ENCODE measurements around the gene SMG9. TPM values are rescaled to one million over a fixed set of nuclear protein-coding genes. Genes with fewer than 3 reads are reported as not detected.
"Not testable (repeated sequence)": the region's sequence is repeated elsewhere in the genome, so short reads cannot be mapped to it uniquely, and the experiment has no call there.

SMG9 gene
- total RNA-seq, 4 donors from 2014 or later = 14.6 to 49.8 (median 28.0) TPM

DNA sequence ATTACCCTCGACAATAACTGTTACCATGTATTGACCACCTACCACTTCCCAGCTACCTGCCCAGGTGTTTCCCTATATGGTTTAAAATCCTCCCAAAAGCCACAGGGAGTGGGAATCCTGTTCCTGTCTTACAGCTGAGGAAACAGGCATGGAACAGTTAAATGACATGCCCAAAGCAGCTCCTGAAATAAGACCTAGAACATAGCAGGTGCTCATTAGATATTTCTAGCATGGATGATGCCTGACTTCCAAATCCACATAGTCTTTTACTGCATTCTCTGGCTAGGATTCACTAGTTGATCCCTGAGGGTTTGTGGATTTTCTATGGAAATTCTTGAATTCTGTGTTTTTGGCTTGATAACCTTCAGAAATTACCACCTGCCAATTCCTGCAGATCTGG is 13.1 kb upstream of the SMG9 start:
- TF ChIP-seq POLR2A (IDR thresholded peaks at IDR 0.05) = no peak
- TF ChIP-seq, protein P1, sequence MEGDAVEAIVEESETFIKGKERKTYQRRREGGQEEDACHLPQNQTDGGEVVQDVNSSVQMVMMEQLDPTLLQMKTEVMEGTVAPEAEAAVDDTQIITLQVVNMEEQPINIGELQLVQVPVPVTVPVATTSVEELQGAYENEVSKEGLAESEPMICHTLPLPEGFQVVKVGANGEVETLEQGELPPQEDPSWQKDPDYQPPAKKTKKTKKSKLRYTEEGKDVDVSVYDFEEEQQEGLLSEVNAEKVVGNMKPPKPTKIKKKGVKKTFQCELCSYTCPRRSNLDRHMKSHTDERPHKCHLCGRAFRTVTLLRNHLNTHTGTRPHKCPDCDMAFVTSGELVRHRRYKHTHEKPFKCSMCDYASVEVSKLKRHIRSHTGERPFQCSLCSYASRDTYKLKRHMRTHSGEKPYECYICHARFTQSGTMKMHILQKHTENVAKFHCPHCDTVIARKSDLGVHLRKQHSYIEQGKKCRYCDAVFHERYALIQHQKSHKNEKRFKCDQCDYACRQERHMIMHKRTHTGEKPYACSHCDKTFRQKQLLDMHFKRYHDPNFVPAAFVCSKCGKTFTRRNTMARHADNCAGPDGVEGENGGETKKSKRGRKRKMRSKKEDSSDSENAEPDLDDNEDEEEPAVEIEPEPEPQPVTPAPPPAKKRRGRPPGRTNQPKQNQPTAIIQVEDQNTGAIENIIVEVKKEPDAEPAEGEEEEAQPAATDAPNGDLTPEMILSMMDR (IDR thresholded peaks at IDR 0.05) = no peak
- DNase-seq (ENCODE audit: low spot score in 2 of 2) = no peak
- no peaks in the 10 kb centered on the region for H3K9me3 ChIP-seq
- H3K36me3 ChIP-seq = no peaks in the 10 kb centered on the region
- 53 to 100% methylated on average over 1 of the region's 1 CpG for WGBS, 2 donors
- H3K4me1 ChIP-seq = peaks cover 0 to 35% (median 21%) of the 10 kb centered on the region in 4 donors
- peak overlapping the region in 1 of 4 donors; percentile 41 for H3K27ac ChIP-seq
- no peak overlapping the region for H3K4me3 ChIP-seq
- H3K27me3 ChIP-seq = no peaks in the 10 kb centered on the region

DNA sequence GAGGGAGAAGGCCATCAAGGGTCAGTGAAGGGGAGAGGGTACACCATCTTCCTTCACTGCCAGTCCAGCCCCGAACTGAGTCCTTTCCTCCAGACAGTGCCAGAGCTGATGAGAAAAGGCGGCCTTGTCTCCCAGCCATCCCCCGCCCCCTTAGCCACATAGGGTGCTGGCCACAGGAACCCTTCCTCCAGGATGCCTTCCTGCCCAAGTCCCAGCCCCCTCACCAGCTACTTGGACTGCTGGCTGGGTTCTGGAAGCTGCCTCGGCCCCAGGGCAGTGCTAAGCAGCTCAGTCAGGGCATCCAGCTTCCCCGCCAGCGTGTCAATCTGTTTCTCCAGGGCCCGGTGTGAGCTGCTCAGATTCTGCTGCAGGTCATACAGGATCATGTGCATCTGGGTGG is 12.6 kb upstream of the SMG9 start:
- no peak for DNase-seq (ENCODE audit: low spot score in 2 of 2)
- Histone ChIP-seq H3K27ac (peak overlapping the region in 1 of 4 donors; percentile 61), H3K4me1 (peaks cover 0 to 35% (median 21%) of the 10 kb centered on the region in 4 donors), H3K9me3 (no peaks in the 10 kb centered on the region), H3K36me3 (no peaks in the 10 kb centered on the region), H3K4me3 (no peak overlapping the region), H3K27me3 (no peaks in the 10 kb centered on the region)
- WGBS, 2 donors = 79 to 94% methylated on average over 6 of the region's 7 CpGs
- TF ChIP-seq, protein P1 (IDR thresholded peaks at IDR 0.05) = no peak
- TF ChIP-seq POLR2A (IDR thresholded peaks at IDR 0.05) = no peak
- no peak for TF ChIP-seq EP300 (IDR thresholded peaks at IDR 0.05)

DNA sequence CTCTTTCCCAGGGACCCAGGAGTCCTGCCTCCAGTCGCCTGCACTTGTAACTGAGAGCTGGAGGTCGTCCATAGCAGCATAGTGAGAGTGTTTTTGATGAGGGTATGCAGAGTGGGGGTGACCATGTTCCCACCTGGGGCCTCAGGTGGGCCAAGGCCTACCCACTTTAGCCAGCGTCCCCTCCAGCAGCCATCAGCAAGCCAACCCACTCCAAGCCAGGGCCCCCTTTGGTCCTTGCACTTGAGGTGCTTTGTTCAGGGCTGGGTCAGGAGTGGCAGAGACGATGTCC is 11.9 kb upstream of the SMG9 start:
- Histone ChIP-seq H3K9me3 (no peaks in the 10 kb centered on the region), H3K27ac (peak overlapping the region in 2 of 4 donors; percentile 61 to 78), H3K4me3 (no peak overlapping the region), H3K36me3 (no peaks in the 10 kb centered on the region), H3K4me1 (peaks cover 0 to 35% (median 21%) of the 10 kb centered on the region in 4 donors), H3K27me3 (no peaks in the 10 kb centered on the region)
- no peak for DNase-seq (ENCODE audit: low spot score in 2 of 2)
- WGBS, 2 donors = 70 to 86% methylated on average over 1 to 4 of the region's 4 CpGs
- TF ChIP-seq EP300 (IDR thresholded peaks at IDR 0.05) (no peak), POLR2A (IDR thresholded peaks at IDR 0.05) (no peak)
- TF ChIP-seq, protein P1 (IDR thresholded peaks at IDR 0.05) = no peak

DNA sequence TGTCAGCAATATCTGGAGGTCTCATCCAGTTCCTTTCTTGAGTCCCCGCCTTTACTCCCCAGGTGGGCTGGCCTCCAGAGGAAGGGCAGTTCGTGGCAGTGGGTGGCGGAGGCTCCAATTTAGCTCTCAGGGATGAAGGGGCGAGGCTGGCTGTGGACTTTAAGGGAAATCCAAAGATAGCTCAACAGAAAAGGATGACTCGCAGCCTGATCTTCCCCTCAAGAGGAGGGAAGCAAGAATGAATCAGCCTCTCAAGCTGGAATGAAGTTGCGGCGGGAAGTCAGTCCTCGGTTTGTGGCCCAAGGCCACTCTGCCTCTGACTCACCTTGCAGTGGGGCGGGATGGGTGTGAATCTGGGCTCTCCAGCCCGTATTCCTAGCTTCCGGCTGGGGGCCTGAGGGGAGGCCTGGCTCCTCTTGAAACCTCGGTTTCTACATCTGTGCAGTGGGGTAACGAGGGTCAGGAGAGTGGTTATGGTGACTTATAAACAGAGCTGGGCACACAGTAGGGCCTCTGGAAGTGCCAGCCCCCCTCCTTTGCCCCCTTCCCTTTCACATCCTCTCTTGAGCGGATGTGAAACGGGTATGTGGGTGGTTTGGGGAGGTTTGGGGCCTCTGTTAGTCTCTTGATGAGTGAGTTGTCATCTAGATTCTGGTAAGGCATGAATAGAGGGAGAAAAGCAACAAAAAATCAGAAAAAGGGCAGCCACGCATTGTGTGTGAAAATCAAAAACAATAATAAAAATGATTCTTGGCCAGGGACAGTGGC is 10.5 kb upstream of the SMG9 start:
- Histone ChIP-seq H3K4me3 (no peak overlapping the region), H3K9me3 (no peaks in the 10 kb centered on the region), H3K27me3 (no peaks in the 10 kb centered on the region), H3K36me3 (no peaks in the 10 kb centered on the region), H3K27ac (peak overlapping the region in 3 of 4 donors; percentile 55 to 78 (median 61)), H3K4me1 (peaks cover 0 to 35% (median 21%) of the 10 kb centered on the region in 4 donors)
- TF ChIP-seq, protein P1 (IDR thresholded peaks at IDR 0.05) = no peak
- TF ChIP-seq EP300 (IDR thresholded peaks at IDR 0.05) (no peak), POLR2A (IDR thresholded peaks at IDR 0.05) (no peak)
- DNase-seq (ENCODE audit: low spot score in 2 of 2) = peak in 1 of 2 donors; percentile 21
- 32 to 35% methylated on average over 16 of the region's 16 CpGs for WGBS, 2 donors

DNA sequence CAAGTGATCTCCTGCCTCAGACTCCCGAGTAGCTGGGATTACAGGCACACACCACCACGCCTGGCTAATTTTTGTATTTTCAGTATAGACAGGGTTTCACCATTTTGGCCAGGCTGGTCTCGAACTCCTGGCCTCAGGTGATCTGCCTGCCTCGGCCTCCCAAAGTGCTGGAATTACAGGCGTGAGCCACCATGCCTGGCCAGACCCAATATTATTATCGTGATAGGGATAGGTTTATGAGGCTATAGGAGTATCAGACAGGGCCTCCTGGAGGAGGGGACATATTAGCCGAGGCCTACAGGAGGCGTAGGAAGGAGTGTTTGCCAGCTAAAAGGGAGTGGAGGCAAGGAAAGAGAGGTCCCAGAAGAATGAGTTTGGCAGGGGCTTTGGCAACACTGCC is 9.9 kb upstream of the SMG9 start:
- not testable (repeated sequence) for H3K36me3 ChIP-seq; H3K4me3 ChIP-seq; H3K9me3 ChIP-seq; DNase-seq (ENCODE audit: low spot score in 2 of 2); H3K27me3 ChIP-seq
- H3K27ac ChIP-seq = peak overlapping the region in 3 of 4 donors; percentile 55 to 74 (median 61)
- peaks cover 0 to 35% (median 21%) of the 10 kb centered on the region in 4 donors for H3K4me1 ChIP-seq
- 74 to 78% methylated on average over 8 of the region's 8 CpGs for WGBS, 2 donors

All from tibial nerve (tissue), 4 donors.